Measurements from ENCODE around the gene SLC8A1. TPM values are rescaled to one million over a fixed set of nuclear protein-coding genes. Genes with fewer than 3 reads are reported as not detected.

Gene SLC8A1
- total RNA-seq, 2 experiments from 2014 or later: 0.47 to 0.59 TPM

DNA sequence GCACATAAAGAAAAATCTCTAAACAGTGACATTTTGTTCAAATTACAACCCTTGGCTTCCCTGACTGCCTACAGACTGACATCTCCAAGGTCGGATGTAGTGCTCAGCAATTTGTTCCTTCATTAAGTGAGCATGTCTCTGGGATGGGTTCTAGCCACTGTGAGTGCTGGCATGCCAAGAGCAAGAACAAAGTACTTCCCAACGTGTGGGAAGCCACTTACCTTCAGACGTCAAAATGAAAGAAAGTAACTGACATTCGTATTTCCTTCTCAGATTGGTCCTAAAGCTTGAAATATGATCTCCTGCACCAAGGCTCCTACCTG is 193.8 kb downstream of the SLC8A1 start:
- Mint-ChIP-seq H3K9me3 (no peaks in the 10 kb centered on the region), H3K4me1 (ENCODE audit: low read depth) (no peaks in the 10 kb centered on the region)
- no peak for ATAC-seq (ENCODE audit: poor library complexity)

DNA sequence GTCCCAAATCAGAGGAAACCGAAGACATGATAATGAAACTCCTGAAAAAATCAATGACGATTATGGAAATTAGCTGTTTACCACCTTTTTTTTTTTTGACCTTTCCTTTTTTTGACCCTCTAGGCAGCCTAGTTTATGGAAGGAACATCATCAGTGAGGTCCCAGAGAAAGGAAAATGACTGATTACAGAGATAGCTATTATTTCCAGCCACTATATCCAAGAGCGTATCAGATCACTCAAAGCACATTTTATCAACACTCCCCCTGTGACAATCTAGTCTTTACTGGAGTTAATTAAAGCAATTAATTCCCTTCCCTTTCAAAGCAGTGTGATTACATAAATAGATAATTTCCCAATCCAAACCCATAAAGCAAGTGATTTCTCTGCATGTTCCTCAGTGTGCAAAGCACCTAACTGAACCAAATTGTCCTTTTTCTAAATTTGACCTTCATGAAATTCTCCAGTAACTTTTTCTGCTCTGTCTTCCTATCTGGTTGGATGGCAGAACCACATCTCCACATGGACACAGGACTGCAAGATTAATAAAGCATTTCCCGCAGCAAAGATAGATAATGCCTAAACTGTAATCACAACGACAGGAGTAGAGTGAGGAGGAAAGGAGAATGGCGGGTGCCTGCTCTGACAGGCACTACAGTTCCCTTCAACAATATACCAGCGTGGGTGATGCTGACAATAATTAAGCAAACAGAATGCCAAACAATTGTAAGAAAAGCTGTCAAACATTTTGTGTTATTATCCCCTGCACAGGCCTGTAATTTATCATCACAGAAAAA is 194.4 kb downstream of the SLC8A1 start:
- ChIA-PET POLR2A (no interaction called here), CTCF (no interaction called here)
- Histone ChIP-seq H3K27ac (ENCODE audit: low read depth in 1 of 2, low read length in 2 of 2) (no peak overlapping the region), H3K4me3 (ENCODE audit: low read length) (no peak overlapping the region), H3K27me3 (ENCODE audit: control insufficient read depth in 1 of 2, insufficient read depth in 2 of 2, low read length in 2 of 2) (no peaks in the 10 kb centered on the region), H3K4me1 (ENCODE audit: insufficient read depth, low read length) (no peaks in the 10 kb centered on the region), H3K9me3 (ENCODE audit: control insufficient read depth in 1 of 2, insufficient read depth in 1 of 2, low read length in 2 of 2) (peaks cover 0 to 3% of the 10 kb centered on the region in 2 experiments), H3K36me3 (ENCODE audit: insufficient read depth, low read length) (no peaks in the 10 kb centered on the region)
- Mint-ChIP-seq H3K4me1 (ENCODE audit: low read depth) (no peaks in the 10 kb centered on the region), H3K36me3 (ENCODE audit: low read depth) (no peaks in the 10 kb centered on the region), H3K9me3 (no peaks in the 10 kb centered on the region), H3K4me3 (no peak overlapping the region), H3K27me3 (no peaks in the 10 kb centered on the region), H3K27ac (no peak overlapping the region)
- TF ChIP-seq CTCF (IDR thresholded peaks at IDR 0.05): no peak
- intact Hi-C loops (cut with DNase I, micrococcal nuclease): no loop called here
- ATAC-seq (ENCODE audit: poor library complexity) (no peak), DNase-seq (no peak)

More for the DNA sequence above, 193.8 kb downstream of the SLC8A1 start:
- DNase-seq: no peak
- POLR2A ChIA-PET: no interaction called here
- H3K4me1 ChIP-seq (ENCODE audit: insufficient read depth, low read length): no peaks in the 10 kb centered on the region
- Mint-ChIP-seq H3K27me3 (no peaks in the 10 kb centered on the region), H3K36me3 (ENCODE audit: low read depth) (no peaks in the 10 kb centered on the region), H3K4me3 (no peak overlapping the region), H3K27ac (no peak overlapping the region)
- H3K9me3 ChIP-seq (ENCODE audit: control insufficient read depth in 1 of 2, insufficient read depth in 1 of 2, low read length in 2 of 2): peaks cover 0 to 3% of the 10 kb centered on the region in 2 experiments
- no peak overlapping the region for H3K27ac ChIP-seq (ENCODE audit: low read depth in 1 of 2, low read length in 2 of 2)
- no peak for TF ChIP-seq CTCF (IDR thresholded peaks at IDR 0.05)
- CTCF ChIA-PET: no interaction called here
- H3K4me3 ChIP-seq (ENCODE audit: low read length): no peak overlapping the region
- H3K36me3 ChIP-seq (ENCODE audit: insufficient read depth, low read length): no peaks in the 10 kb centered on the region
- intact Hi-C loops (cut with DNase I, micrococcal nuclease): no loop called here
- no peaks in the 10 kb centered on the region for H3K27me3 ChIP-seq (ENCODE audit: control insufficient read depth in 1 of 2, insufficient read depth in 2 of 2, low read length in 2 of 2)

- Histone ChIP-seq H3K4me3 (ENCODE audit: low read length) (no peak overlapping the region), H3K27me3 (ENCODE audit: control insufficient read depth in 1 of 2, insufficient read depth in 2 of 2, low read length in 2 of 2) (no peaks in the 10 kb centered on the region), H3K27ac (ENCODE audit: low read depth in 1 of 2, low read length in 2 of 2) (no peak overlapping the region), H3K4me1 (ENCODE audit: insufficient read depth, low read length) (no peaks in the 10 kb centered on the region), H3K36me3 (ENCODE audit: insufficient read depth, low read length) (no peaks in the 10 kb centered on the region), H3K9me3 (ENCODE audit: control insufficient read depth in 1 of 2, insufficient read depth in 1 of 2, low read length in 2 of 2) (peaks cover 0 to 3% of the 10 kb centered on the region in 2 experiments)
- Mint-ChIP-seq H3K27ac (no peak overlapping the region), H3K4me1 (ENCODE audit: low read depth) (no peaks in the 10 kb centered on the region), H3K27me3 (no peaks in the 10 kb centered on the region), H3K36me3 (ENCODE audit: low read depth) (no peaks in the 10 kb centered on the region), H3K9me3 (no peaks in the 10 kb centered on the region), H3K4me3 (no peak overlapping the region)
- ATAC-seq (ENCODE audit: poor library complexity) (no peak), DNase-seq (no peak)
- intact Hi-C loops (cut with DNase I, micrococcal nuclease): no loop called here
- no peak for TF ChIP-seq CTCF (IDR thresholded peaks at IDR 0.05)
- POLR2A ChIA-PET: no interaction called here
- CTCF ChIA-PET: no interaction called here
These were observed 195.2 kb downstream of the SLC8A1 start for GRCh38 chr2:40256649-40257048.
